GM23338 (cell line): Measurements from ENCODE around the gene LCE3E. TPM values are rescaled to one million over a fixed set of nuclear protein-coding genes. Genes with fewer than 3 reads are reported as not detected.

Experiments used
- ATAC-seq: fragments of 200-7000 bp; cut with Tn5 transposase; 3 replicates; pipeline ENCODE4 v1.9.1; 2020
- DNase-seq: peaks from one replicate; pipeline ENCODE4 v3.0.0-alpha.2; 2015; ENCODE audit warnings: low spot score
- H2AFZ ChIP-seq: fragments of 200-600 bp; sonication (generic); 2 replicates; pipeline ENCODE4 v1.8.0; 2016; ENCODE audit warnings: antibody characterized with exemption, mild to moderate bottlenecking, moderate library complexity
- H3F3A ChIP-seq: fragments of 200-600 bp; sonication (generic); replicated peaks from 2 replicates; pipeline ENCODE4 v1.8.0; 2017; ENCODE audit warnings: antibody characterized with exemption, mixed run types, low read depth
- H3K27ac ChIP-seq: fragments of 200-600 bp; sonication (generic); 2 replicates; pipeline ENCODE4 v1.6.1; 2016; ENCODE audit warnings: low read depth
- H3K27me3 ChIP-seq: fragments of 200-600 bp; sonication (generic); 2 replicates; pipeline ENCODE4 v1.8.0; 2016; ENCODE audit warnings: mild to moderate bottlenecking, mixed run types, moderate library complexity; ENCODE audit not compliant: insufficient read depth
- H3K36me3 ChIP-seq: fragments of 200-600 bp; sonication (generic); 2 replicates; pipeline ENCODE4 v1.8.0; 2016; ENCODE audit warnings: mild to moderate bottlenecking; ENCODE audit not compliant: insufficient read depth
- H3K4me1 ChIP-seq: fragments of 200-600 bp; sonication (generic); 2 replicates; pipeline ENCODE4 v1.8.0; 2016; ENCODE audit warnings: mild to moderate bottlenecking, moderate library complexity; ENCODE audit not compliant: insufficient read depth
- H3K4me2 ChIP-seq: fragments of 200-600 bp; sonication (generic); 2 replicates; pipeline ENCODE4 v1.7.1; 2017; ENCODE audit warnings: mixed run types
- H3K4me3 ChIP-seq: fragments of 200-600 bp; sonication (generic); 2 replicates; pipeline ENCODE4 v1.6.1; 2016; ENCODE audit warnings: mixed run types
- H3K79me2 ChIP-seq: fragments of 200-600 bp; sonication (generic); replicated peaks from 2 replicates; pipeline ENCODE4 v1.8.0; 2017; ENCODE audit warnings: mild to moderate bottlenecking; ENCODE audit not compliant: insufficient read depth
- H3K9me2 ChIP-seq: fragments of 200-600 bp; sonication (generic); 2 replicates; pipeline ENCODE4 v1.8.0; 2017; ENCODE audit not compliant: insufficient read depth
- H4K20me1 ChIP-seq: fragments of 200-600 bp; sonication (generic); replicated peaks from 2 replicates; pipeline ENCODE4 v1.8.0; 2017; ENCODE audit warnings: mild to moderate bottlenecking; ENCODE audit not compliant: insufficient read depth
- H3K27ac Mint-ChIP-seq: 2 replicates; pipeline ENCODE4 v1.8.0; 2020; ENCODE audit warnings: inconsistent platforms, mild to moderate bottlenecking, moderate library complexity, mixed read lengths
- H3K27me3 Mint-ChIP-seq: 3 replicates; pipeline ENCODE4 v1.8.0; 2022; ENCODE audit warnings: low read depth, mild to moderate bottlenecking, moderate library complexity, mixed read lengths, inconsistent platforms; ENCODE audit not compliant: insufficient read depth, poor library complexity
- H3K36me3 Mint-ChIP-seq: 3 replicates; pipeline ENCODE4 v1.8.0; 2021; ENCODE audit warnings: low read depth, mild to moderate bottlenecking, inconsistent platforms, moderate library complexity, mixed read lengths
- H3K4me1 Mint-ChIP-seq: 3 replicates; pipeline ENCODE4 v1.8.0; 2020; ENCODE audit warnings: mild to moderate bottlenecking, inconsistent platforms, mixed read lengths
- H3K4me3 Mint-ChIP-seq: 3 replicates; pipeline ENCODE4 v1.8.0; 2021; ENCODE audit warnings: moderate library complexity, mild to moderate bottlenecking, inconsistent platforms, mixed read lengths
- H3K9me3 Mint-ChIP-seq: 3 replicates; pipeline ENCODE4 v1.8.0; 2020; ENCODE audit warnings: moderate library complexity, mild to moderate bottlenecking, inconsistent platforms, mixed read lengths
- CREB1 ChIP-seq: fragments of 250-450 bp; sonication (Bioruptor Pico); IDR thresholded peaks from 2 replicates; pipeline ENCODE4 v1.5.0; 2020; ENCODE audit warnings: low read depth, mild to moderate bottlenecking, moderate library complexity
- EZH2 ChIP-seq: fragments of 200-600 bp; sonication (generic); IDR thresholded peaks from one replicate; pipeline ENCODE4 v1.8.0; 2017; ENCODE audit warnings: antibody characterized with exemption, mild to moderate bottlenecking, low read depth; ENCODE audit not compliant: unreplicated experiment
- POLR2AphosphoS5 ChIP-seq: IDR thresholded peaks from 2 replicates; pipeline ENCODE4 v1.6.1; 2016; ENCODE audit warnings: antibody characterized with exemption, low read depth
- ZNF114 ChIP-seq: fragments of 250-450 bp; sonication (Bioruptor Pico); IDR thresholded peaks from 2 replicates; pipeline ENCODE4 v1.5.0; 2020; ENCODE audit warnings: mild to moderate bottlenecking, moderate library complexity
- ZNF331 ChIP-seq: fragments of 250-450 bp; sonication (Bioruptor Pico); IDR thresholded peaks from 2 replicates; pipeline ENCODE4 v1.5.0; 2020; ENCODE audit warnings: low read depth, mild to moderate bottlenecking, moderate library complexity
- polyA plus RNA-seq: library from polyadenylated mRNA; unstranded; fragments of >200 nt; fragmentation: Nextera tagmentation; extraction: Ambion mirVana; gene quantifications from 2 replicates; pipeline ENCODE4 v1.2.1, GENCODE V29; 2016
- total RNA-seq: library from RNA; depleted of rRNA; stranded (reverse); fragments of >200 nt; shearing (Covaris generic); gene quantifications from 2 replicates; pipeline ENCODE4 v1.2.3, GENCODE V29; 2014
- TF ChIP-seq, protein P1 (sequence below): IDR thresholded peaks from one replicate; pipeline ENCODE4 v1.6.1; 2018; ENCODE audit warnings: antibody characterized with exemption; ENCODE audit not compliant: unreplicated experiment
- TF ChIP-seq, protein P2 (sequence below): fragments of 250-450 bp; sonication (Bioruptor Pico); IDR thresholded peaks from 2 replicates; pipeline ENCODE4 v1.5.0; 2020; ENCODE audit warnings: mild to moderate bottlenecking, moderate library complexity

The LCE3E gene
- total and polyA plus RNA-seq, 2 experiments from 2014 or later = not detected

DNA sequence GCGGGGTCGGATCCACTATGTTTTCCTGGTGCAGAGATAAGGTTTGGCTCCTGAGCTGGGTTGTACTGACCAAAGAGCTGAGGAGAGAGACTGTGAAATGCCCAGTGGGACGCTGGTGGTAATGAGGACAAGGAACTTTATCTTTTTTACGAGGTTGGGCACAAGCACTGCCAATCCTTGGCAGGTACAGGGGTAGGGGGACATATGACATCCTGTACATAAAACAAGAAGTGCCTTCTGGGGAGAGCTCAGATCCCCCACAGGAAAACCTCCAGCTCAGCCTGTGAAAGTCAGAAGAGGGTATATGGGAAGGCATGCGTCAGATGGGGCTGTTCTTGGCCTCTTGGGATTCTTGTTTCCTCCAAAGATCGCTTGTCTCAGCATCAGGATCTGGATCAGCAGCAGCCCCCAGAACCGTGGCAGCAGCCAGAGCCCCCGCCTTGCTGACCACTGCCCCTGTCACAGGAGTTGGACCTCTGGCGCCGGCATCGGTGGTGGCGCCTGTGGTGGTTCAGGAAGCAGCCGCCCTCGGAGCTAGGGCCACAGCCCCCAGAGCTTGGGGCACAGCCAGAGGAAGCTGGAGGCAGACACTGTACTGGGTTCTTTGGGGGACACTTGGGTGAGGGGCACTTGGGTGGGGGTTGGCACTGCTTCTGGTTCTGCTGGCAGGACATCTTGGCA lies 905 bp downstream of the LCE3E start:
- Histone ChIP-seq H3K4me1 (no peaks in the 10 kb centered on the region), H3K79me2 (no peaks in the 10 kb centered on the region), H3K36me3 (0 out of 2 replicates have a peak, but pooled peaks cover 3% of the 10 kb centered on the region), H3K27me3 (no peaks in the 10 kb centered on the region), H3K4me2 (no peak overlapping the region), H3K27ac (no peak overlapping the region), H2AFZ (no peak overlapping the region), H3F3A (no peaks in the 10 kb centered on the region), H3K4me3 (no peak overlapping the region), H4K20me1 (no peaks in the 10 kb centered on the region), H3K9me2 (peaks cover 19% of the 10 kb centered on the region)
- Mint-ChIP-seq H3K4me1 (no peaks in the 10 kb centered on the region), H3K9me3 (peaks cover 13% of the 10 kb centered on the region), H3K4me3 (no peak overlapping the region), H3K27ac (no peak overlapping the region; the same call in 1 of the 2 replicates), H3K27me3 (no peaks in the 10 kb centered on the region), H3K36me3 (peaks cover 3% of the 10 kb centered on the region; the same call in 1 of the 3 replicates)
- TF ChIP-seq CREB1 (CRISPR knock-in tag) = no peak
- TF ChIP-seq, protein P1, sequence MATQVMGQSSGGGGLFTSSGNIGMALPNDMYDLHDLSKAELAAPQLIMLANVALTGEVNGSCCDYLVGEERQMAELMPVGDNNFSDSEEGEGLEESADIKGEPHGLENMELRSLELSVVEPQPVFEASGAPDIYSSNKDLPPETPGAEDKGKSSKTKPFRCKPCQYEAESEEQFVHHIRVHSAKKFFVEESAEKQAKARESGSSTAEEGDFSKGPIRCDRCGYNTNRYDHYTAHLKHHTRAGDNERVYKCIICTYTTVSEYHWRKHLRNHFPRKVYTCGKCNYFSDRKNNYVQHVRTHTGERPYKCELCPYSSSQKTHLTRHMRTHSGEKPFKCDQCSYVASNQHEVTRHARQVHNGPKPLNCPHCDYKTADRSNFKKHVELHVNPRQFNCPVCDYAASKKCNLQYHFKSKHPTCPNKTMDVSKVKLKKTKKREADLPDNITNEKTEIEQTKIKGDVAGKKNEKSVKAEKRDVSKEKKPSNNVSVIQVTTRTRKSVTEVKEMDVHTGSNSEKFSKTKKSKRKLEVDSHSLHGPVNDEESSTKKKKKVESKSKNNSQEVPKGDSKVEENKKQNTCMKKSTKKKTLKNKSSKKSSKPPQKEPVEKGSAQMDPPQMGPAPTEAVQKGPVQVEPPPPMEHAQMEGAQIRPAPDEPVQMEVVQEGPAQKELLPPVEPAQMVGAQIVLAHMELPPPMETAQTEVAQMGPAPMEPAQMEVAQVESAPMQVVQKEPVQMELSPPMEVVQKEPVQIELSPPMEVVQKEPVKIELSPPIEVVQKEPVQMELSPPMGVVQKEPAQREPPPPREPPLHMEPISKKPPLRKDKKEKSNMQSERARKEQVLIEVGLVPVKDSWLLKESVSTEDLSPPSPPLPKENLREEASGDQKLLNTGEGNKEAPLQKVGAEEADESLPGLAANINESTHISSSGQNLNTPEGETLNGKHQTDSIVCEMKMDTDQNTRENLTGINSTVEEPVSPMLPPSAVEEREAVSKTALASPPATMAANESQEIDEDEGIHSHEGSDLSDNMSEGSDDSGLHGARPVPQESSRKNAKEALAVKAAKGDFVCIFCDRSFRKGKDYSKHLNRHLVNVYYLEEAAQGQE = no peak
- no peak for TF ChIP-seq POLR2AphosphoS5
- TF ChIP-seq EZH2 = no peak
- TF ChIP-seq ZNF331 = no peak
- TF ChIP-seq, protein P2, sequence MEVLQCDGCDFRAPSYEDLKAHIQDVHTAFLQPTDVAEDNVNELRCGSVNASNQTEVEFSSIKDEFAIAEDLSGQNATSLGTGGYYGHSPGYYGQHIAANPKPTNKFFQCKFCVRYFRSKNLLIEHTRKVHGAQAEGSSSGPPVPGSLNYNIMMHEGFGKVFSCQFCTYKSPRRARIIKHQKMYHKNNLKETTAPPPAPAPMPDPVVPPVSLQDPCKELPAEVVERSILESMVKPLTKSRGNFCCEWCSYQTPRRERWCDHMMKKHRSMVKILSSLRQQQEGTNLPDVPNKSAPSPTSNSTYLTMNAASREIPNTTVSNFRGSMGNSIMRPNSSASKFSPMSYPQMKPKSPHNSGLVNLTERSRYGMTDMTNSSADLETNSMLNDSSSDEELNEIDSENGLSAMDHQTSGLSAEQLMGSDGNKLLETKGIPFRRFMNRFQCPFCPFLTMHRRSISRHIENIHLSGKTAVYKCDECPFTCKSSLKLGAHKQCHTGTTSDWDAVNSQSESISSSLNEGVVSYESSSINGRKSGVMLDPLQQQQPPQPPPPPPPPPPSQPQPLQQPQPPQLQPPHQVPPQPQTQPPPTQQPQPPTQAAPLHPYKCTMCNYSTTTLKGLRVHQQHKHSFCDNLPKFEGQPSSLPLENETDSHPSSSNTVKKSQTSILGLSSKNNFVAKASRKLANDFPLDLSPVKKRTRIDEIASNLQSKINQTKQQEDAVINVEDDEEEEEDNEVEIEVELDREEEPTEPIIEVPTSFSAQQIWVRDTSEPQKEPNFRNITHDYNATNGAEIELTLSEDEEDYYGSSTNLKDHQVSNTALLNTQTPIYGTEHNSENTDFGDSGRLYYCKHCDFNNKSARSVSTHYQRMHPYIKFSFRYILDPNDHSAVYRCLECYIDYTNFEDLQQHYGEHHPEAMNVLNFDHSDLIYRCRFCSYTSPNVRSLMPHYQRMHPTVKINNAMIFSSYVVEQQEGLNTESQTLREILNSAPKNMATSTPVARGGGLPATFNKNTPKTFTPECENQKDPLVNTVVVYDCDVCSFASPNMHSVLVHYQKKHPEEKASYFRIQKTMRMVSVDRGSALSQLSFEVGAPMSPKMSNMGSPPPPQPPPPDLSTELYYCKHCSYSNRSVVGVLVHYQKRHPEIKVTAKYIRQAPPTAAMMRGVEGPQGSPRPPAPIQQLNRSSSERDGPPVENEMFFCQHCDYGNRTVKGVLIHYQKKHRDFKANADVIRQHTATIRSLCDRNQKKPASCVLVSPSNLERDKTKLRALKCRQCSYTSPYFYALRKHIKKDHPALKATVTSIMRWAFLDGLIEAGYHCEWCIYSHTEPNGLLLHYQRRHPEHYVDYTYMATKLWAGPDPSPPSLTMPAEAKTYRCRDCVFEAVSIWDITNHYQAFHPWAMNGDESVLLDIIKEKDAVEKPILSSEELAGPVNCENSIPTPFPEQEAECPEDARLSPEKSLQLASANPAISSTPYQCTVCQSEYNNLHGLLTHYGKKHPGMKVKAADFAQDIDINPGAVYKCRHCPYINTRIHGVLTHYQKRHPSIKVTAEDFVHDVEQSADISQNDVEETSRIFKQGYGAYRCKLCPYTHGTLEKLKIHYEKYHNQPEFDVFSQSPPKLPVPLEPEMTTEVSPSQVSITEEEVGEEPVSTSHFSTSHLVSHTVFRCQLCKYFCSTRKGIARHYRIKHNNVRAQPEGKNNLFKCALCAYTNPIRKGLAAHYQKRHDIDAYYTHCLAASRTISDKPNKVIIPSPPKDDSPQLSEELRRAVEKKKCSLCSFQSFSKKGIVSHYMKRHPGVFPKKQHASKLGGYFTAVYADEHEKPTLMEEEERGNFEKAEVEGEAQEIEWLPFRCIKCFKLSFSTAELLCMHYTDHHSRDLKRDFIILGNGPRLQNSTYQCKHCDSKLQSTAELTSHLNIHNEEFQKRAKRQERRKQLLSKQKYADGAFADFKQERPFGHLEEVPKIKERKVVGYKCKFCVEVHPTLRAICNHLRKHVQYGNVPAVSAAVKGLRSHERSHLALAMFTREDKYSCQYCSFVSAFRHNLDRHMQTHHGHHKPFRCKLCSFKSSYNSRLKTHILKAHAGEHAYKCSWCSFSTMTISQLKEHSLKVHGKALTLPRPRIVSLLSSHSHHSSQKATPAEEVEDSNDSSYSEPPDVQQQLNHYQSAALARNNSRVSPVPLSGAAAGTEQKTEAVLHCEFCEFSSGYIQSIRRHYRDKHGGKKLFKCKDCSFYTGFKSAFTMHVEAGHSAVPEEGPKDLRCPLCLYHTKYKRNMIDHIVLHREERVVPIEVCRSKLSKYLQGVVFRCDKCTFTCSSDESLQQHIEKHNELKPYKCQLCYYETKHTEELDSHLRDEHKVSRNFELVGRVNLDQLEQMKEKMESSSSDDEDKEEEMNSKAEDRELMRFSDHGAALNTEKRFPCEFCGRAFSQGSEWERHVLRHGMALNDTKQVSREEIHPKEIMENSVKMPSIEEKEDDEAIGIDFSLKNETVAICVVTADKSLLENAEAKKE (CRISPR knock-in tag) = no peak
- TF ChIP-seq ZNF114 (CRISPR knock-in tag) = no peak
- DNase-seq (no peak), ATAC-seq (no peak)
